Hepatocyte (in vitro differentiated cells): ENCODE data around the gene HNRNPH2. TPM values are rescaled to one million over a fixed set of nuclear protein-coding genes. Genes with fewer than 3 reads are reported as not detected.

ENCODE experiments used
- DNase-seq: peaks from one replicate; pipeline ENCODE4 v3.0.0-alpha.2; 2016; ENCODE audit warnings: low spot score
- H2AFZ ChIP-seq: fragments of 200-600 bp; sonication (generic); 2 replicates; pipeline ENCODE4 v1.6.0; 2016; ENCODE audit warnings: antibody characterized with exemption, mild to moderate bottlenecking
- H3K27ac ChIP-seq: fragments of 200-600 bp; sonication (generic); 2 replicates; pipeline ENCODE4 v1.5.1; 2016; ENCODE audit warnings: mild to moderate bottlenecking
- H3K27me3 ChIP-seq: fragments of 200-600 bp; sonication (generic); 2 replicates; pipeline ENCODE4 v1.6.1; 2016
- H3K36me3 ChIP-seq: fragments of 200-600 bp; sonication (generic); replicated peaks from 2 replicates; pipeline ENCODE4 v1.5.1; 2016; ENCODE audit warnings: low read depth; ENCODE audit not compliant: insufficient read depth
- H3K4me1 ChIP-seq: fragments of 200-600 bp; sonication (generic); 2 replicates; pipeline ENCODE4 v1.5.1; 2016; ENCODE audit warnings: mild to moderate bottlenecking, moderate library complexity; ENCODE audit not compliant: insufficient read depth
- H3K4me2 ChIP-seq: fragments of 200-600 bp; sonication (generic); 2 replicates; pipeline ENCODE4 v1.6.0; 2016
- H3K4me3 ChIP-seq: fragments of 200-600 bp; sonication (generic); 2 replicates; pipeline ENCODE4 v1.5.1; 2016; ENCODE audit warnings: mild to moderate bottlenecking
- H3K79me2 ChIP-seq: fragments of 200-600 bp; sonication (generic); 2 replicates; pipeline ENCODE4 v1.6.0; 2017; ENCODE audit warnings: mild to moderate bottlenecking
- H3K9me2 ChIP-seq: fragments of 200-600 bp; sonication (generic); replicated peaks from 2 replicates; pipeline ENCODE4 v1.6.0; 2017; ENCODE audit warnings: mild to moderate bottlenecking; ENCODE audit not compliant: insufficient read depth
- H3K9me3 ChIP-seq: fragments of 200-600 bp; sonication (generic); 2 replicates; pipeline ENCODE4 v1.5.1; 2016; ENCODE audit warnings: low read depth, mild to moderate bottlenecking
- H4K20me1 ChIP-seq: fragments of 200-600 bp; sonication (generic); 2 replicates; pipeline ENCODE4 v1.6.0; 2016; ENCODE audit warnings: mild to moderate bottlenecking; ENCODE audit not compliant: insufficient read depth, poor library complexity, severe bottlenecking
- EZH2 ChIP-seq: fragments of 200-600 bp; sonication (generic); IDR thresholded peaks from 2 replicates; pipeline ENCODE4 v1.6.1; 2016; ENCODE audit warnings: antibody characterized with exemption, mild to moderate bottlenecking, borderline replicate concordance
- EZH2phosphoT487 ChIP-seq: fragments of 200-600 bp; sonication (generic); IDR thresholded peaks from one replicate; pipeline ENCODE4 v1.6.1; 2018; ENCODE audit warnings: antibody characterized with exemption, mild to moderate bottlenecking, low read depth, moderate library complexity; ENCODE audit not compliant: unreplicated experiment, severe bottlenecking
- WGBS: methylation state at CpG from one replicate; pipeline ENCODE4 v1.1.6; 2016; ENCODE audit warnings: low lambda C conversion rate; ENCODE audit errors: missing lambda C conversion rate; 5-methylcytosine and 5-hydroxymethylcytosine counted together
- polyA plus RNA-seq: library from polyadenylated mRNA; unstranded; fragments of >200 nt; fragmentation: Nextera tagmentation; extraction: Ambion mirVana; gene quantifications from 2 replicates; pipeline ENCODE4 v1.2.1, GENCODE V29; 2016
- total RNA-seq: library from RNA; depleted of rRNA; stranded (reverse); fragments of >200 nt; gene quantifications from 2 replicates; pipeline ENCODE4 v1.2.3, GENCODE V29; 2014
- TF ChIP-seq, protein P1 (sequence below): fragments of 200-600 bp; sonication (generic); IDR thresholded peaks from 2 replicates; pipeline ENCODE4 v1.5.1; 2016; ENCODE audit warnings: antibody characterized with exemption, mild to moderate bottlenecking; ENCODE audit not compliant: poor library complexity

HNRNPH2 gene
- total and polyA plus RNA-seq, 2 experiments from 2014 or later: 76.0 to 112 TPM

DNA sequence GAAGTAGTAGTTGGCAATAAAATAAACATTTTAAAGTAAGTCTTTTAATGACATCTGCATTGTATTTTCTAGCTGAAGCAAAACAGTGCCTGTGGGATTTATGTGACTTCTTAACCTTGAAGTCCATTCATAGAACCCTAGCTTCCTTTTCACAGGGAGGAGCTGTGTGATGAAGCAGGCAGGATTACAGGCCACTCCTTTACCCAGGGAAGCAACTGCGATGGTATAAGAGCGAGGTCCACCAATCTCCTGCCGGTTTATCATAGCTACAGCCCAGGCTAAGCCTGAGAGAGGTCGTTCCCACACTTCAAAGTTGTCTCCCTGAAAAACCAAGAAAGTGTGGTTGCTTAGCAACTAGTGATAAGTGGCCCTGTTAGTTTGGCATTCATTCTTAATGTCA lies 10.2 kb upstream of the HNRNPH2 start:
- H3K27me3 ChIP-seq: no peaks in the 10 kb centered on the region
- no peaks in the 10 kb centered on the region for H3K4me1 ChIP-seq
- H3K36me3 ChIP-seq: no peaks in the 10 kb centered on the region
- no peak overlapping the region for H3K27ac ChIP-seq
- no peak for TF ChIP-seq EZH2phosphoT487
- no peak overlapping the region for H3K4me3 ChIP-seq
- no peak overlapping the region for H3K4me2 ChIP-seq
- no peaks in the 10 kb centered on the region for H3K9me3 ChIP-seq
- WGBS: 42% methylated on average over 4 of the region's 4 CpGs
- no peaks in the 10 kb centered on the region for H3K79me2 ChIP-seq
- no peaks in the 10 kb centered on the region for H4K20me1 ChIP-seq
- no peaks in the 10 kb centered on the region for H3K9me2 ChIP-seq
- DNase-seq: peak; percentile 24
- H2AFZ ChIP-seq: no peak overlapping the region

DNA sequence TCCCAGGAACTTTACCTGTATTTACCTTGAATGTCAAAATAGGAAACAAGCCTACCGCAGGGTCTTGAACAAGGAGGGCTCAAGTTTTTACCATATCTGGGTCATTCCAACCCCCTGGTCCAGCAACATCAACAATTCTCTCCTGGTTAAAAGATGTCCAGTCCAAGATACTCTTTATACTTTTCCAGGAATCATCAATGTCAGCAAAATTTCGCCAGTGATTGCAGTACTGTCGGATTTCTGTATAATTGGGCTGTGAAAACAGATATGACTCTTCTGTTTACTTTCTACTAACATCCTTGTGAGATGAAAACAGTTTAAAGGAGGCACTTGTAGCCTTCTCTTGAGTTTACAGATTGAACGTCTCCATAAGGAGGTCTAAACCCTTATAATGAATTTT lies 9.3 kb upstream of the HNRNPH2 start:
- no peak for DNase-seq
- 66% methylated on average over 4 of the region's 4 CpGs for WGBS
- Histone ChIP-seq H3K36me3 (no peaks in the 10 kb centered on the region), H3K4me2 (no peak overlapping the region), H3K4me3 (no peak overlapping the region), H4K20me1 (no peaks in the 10 kb centered on the region), H2AFZ (no peak overlapping the region), H3K27me3 (no peaks in the 10 kb centered on the region), H3K4me1 (no peaks in the 10 kb centered on the region), H3K27ac (no peak overlapping the region), H3K9me2 (no peaks in the 10 kb centered on the region), H3K79me2 (no peaks in the 10 kb centered on the region), H3K9me3 (no peaks in the 10 kb centered on the region)
- TF ChIP-seq EZH2phosphoT487 (no peak), EZH2 (no peak)
- TF ChIP-seq, protein P1, sequence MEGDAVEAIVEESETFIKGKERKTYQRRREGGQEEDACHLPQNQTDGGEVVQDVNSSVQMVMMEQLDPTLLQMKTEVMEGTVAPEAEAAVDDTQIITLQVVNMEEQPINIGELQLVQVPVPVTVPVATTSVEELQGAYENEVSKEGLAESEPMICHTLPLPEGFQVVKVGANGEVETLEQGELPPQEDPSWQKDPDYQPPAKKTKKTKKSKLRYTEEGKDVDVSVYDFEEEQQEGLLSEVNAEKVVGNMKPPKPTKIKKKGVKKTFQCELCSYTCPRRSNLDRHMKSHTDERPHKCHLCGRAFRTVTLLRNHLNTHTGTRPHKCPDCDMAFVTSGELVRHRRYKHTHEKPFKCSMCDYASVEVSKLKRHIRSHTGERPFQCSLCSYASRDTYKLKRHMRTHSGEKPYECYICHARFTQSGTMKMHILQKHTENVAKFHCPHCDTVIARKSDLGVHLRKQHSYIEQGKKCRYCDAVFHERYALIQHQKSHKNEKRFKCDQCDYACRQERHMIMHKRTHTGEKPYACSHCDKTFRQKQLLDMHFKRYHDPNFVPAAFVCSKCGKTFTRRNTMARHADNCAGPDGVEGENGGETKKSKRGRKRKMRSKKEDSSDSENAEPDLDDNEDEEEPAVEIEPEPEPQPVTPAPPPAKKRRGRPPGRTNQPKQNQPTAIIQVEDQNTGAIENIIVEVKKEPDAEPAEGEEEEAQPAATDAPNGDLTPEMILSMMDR: no peak

DNA sequence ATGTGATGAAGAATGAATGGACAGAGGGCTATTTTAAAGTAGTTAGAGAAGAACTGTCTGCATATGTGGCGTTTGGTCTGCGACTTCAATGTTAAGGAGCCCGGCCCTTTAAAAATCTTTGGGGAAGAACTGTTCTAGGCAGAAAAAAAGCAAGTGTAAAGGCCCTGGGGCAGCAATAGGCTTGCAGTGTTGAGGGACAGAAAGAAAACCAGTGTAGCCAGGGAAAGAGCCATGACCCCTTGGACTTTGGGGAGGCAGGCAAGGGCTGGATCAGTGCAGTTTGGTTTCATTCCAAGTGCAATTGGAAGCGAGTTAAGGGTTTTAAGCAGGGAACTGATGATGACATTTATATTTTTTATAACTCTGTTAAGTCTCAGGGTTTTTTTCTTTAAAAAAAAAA lies 8.2 kb upstream of the HNRNPH2 start:
- Histone ChIP-seq H3K4me3 (no peak overlapping the region), H3K79me2 (peaks cover 4% of the 10 kb centered on the region), H3K27ac (no peak overlapping the region), H2AFZ (no peak overlapping the region), H3K4me2 (no peak overlapping the region), H3K36me3 (no peaks in the 10 kb centered on the region), H3K9me2 (no peaks in the 10 kb centered on the region), H3K27me3 (no peaks in the 10 kb centered on the region), H3K4me1 (no peaks in the 10 kb centered on the region), H4K20me1 (no peaks in the 10 kb centered on the region), H3K9me3 (no peaks in the 10 kb centered on the region)
- DNase-seq: no peak
- 91% methylated on average over 4 of the region's 4 CpGs for WGBS
- no peak for TF ChIP-seq EZH2
- TF ChIP-seq EZH2phosphoT487: no peak
- TF ChIP-seq, protein P1: no peak

DNA sequence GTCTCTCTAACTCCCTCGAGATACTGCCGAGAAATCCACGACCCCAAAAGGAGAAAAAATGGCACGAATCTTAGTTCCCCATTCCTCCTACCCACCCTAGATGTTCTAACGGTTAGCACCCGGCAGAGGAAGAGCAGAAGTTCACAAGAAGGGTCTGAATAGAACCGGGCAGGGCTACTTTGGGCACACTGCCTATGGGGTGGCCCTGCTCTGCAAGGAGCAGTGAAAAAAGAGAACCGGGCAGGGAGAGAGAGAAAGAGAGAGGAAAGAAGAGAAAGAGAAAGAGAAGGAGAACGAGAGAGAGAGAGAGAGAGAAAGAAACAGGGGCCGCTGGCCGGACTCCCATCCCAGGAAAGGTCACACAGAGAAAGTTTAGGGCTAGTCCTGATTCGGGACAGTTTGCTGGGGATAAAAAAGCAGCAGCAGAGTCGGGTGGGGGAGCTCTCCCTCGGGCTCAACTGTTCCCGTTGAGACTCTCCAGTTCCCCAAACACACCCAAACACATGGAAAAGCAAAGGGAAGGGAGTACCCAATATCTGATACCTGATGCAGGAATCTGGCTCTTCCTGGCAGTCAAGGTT lies 765 bp upstream of the HNRNPH2 start:
- Histone ChIP-seq H3K4me1 (no peaks in the 10 kb centered on the region), H3K79me2 (peaks cover 56% of the 10 kb centered on the region), H3K36me3 (no peaks in the 10 kb centered on the region), H3K9me3 (no peaks in the 10 kb centered on the region), H2AFZ (peak overlapping the region; percentile 53), H4K20me1 (peaks cover 12% of the 10 kb centered on the region), H3K4me2 (peak overlapping the region; percentile 74), H3K27me3 (no peaks in the 10 kb centered on the region), H3K27ac (peak overlapping the region; percentile 81), H3K4me3 (peak overlapping the region; percentile 22), H3K9me2 (no peaks in the 10 kb centered on the region)
- 42% methylated on average over 15 of the region's 15 CpGs for WGBS
- no peak for DNase-seq
- no peak for TF ChIP-seq EZH2
- TF ChIP-seq EZH2phosphoT487: no peak
- TF ChIP-seq, protein P1: no peak
